ENCODE data around the gene MAPK8. TPM values are rescaled to one million over a fixed set of nuclear protein-coding genes. Genes with fewer than 3 reads are reported as not detected.

The MAPK8 gene
- polyA plus RNA-seq, 2 of the 4 experiments (the other 2 are of a cell fraction), result 29.6 to 71.4 TPM

GRCh38 chr10:48478469-48478868 is 172.0 kb downstream of the MAPK8 start:
- Histone ChIP-seq H3K4me3 (no peak overlapping the region), H3K27ac (no peak overlapping the region), H3K9me3 (no peaks in the 10 kb centered on the region), H3K4me1 (no peaks in the 10 kb centered on the region), H3K4me2 (no peak overlapping the region)
- WGBS (ENCODE audit: missing lambda C conversion rate), result 91% methylated on average over 5 of the region's 5 CpGs
- DNase-seq (ENCODE audit: low read depth in 1 of 2, low spot score in 1 of 2) (no peak), ATAC-seq (no peak), FAIRE-seq (no peak)
- TF ChIP-seq, protein P1, sequence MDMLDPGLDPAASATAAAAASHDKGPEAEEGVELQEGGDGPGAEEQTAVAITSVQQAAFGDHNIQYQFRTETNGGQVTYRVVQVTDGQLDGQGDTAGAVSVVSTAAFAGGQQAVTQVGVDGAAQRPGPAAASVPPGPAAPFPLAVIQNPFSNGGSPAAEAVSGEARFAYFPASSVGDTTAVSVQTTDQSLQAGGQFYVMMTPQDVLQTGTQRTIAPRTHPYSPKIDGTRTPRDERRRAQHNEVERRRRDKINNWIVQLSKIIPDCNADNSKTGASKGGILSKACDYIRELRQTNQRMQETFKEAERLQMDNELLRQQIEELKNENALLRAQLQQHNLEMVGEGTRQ (IDR thresholded peaks at IDR 0.05), result no peak
- TF ChIP-seq, protein P2, sequence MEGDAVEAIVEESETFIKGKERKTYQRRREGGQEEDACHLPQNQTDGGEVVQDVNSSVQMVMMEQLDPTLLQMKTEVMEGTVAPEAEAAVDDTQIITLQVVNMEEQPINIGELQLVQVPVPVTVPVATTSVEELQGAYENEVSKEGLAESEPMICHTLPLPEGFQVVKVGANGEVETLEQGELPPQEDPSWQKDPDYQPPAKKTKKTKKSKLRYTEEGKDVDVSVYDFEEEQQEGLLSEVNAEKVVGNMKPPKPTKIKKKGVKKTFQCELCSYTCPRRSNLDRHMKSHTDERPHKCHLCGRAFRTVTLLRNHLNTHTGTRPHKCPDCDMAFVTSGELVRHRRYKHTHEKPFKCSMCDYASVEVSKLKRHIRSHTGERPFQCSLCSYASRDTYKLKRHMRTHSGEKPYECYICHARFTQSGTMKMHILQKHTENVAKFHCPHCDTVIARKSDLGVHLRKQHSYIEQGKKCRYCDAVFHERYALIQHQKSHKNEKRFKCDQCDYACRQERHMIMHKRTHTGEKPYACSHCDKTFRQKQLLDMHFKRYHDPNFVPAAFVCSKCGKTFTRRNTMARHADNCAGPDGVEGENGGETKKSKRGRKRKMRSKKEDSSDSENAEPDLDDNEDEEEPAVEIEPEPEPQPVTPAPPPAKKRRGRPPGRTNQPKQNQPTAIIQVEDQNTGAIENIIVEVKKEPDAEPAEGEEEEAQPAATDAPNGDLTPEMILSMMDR (IDR thresholded peaks at IDR 0.05), result no peak
- TF ChIP-seq, protein P3, sequence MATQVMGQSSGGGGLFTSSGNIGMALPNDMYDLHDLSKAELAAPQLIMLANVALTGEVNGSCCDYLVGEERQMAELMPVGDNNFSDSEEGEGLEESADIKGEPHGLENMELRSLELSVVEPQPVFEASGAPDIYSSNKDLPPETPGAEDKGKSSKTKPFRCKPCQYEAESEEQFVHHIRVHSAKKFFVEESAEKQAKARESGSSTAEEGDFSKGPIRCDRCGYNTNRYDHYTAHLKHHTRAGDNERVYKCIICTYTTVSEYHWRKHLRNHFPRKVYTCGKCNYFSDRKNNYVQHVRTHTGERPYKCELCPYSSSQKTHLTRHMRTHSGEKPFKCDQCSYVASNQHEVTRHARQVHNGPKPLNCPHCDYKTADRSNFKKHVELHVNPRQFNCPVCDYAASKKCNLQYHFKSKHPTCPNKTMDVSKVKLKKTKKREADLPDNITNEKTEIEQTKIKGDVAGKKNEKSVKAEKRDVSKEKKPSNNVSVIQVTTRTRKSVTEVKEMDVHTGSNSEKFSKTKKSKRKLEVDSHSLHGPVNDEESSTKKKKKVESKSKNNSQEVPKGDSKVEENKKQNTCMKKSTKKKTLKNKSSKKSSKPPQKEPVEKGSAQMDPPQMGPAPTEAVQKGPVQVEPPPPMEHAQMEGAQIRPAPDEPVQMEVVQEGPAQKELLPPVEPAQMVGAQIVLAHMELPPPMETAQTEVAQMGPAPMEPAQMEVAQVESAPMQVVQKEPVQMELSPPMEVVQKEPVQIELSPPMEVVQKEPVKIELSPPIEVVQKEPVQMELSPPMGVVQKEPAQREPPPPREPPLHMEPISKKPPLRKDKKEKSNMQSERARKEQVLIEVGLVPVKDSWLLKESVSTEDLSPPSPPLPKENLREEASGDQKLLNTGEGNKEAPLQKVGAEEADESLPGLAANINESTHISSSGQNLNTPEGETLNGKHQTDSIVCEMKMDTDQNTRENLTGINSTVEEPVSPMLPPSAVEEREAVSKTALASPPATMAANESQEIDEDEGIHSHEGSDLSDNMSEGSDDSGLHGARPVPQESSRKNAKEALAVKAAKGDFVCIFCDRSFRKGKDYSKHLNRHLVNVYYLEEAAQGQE (IDR thresholded peaks at IDR 0.05), result no peak
- TF ChIP-seq EP300 (IDR thresholded peaks at IDR 0.05), result no peak
- TF ChIP-seq, protein P4, sequence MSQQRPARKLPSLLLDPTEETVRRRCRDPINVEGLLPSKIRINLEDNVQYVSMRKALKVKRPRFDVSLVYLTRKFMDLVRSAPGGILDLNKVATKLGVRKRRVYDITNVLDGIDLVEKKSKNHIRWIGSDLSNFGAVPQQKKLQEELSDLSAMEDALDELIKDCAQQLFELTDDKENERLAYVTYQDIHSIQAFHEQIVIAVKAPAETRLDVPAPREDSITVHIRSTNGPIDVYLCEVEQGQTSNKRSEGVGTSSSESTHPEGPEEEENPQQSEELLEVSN (IDR thresholded peaks at IDR 0.05; ENCODE audit: borderline replicate concordance, low read depth), result no peak
- TF ChIP-seq MAFK (IDR thresholded peaks at IDR 0.05; ENCODE audit: partially characterized antibody), result no peak
- ChIA-PET CTCF (interaction anchor here (1.3 to 1.7 kb wide), 2 partner anchors 9 to 46 kb away, joined by 3 to 4 read pairs; no protein-coding TSS in a partner anchor), POLR2A (no interaction called here)

GRCh38 chr10:48478980-48479811 is 172.7 kb downstream of the MAPK8 start:
- ChIA-PET CTCF (interaction anchor here (1.3 to 1.7 kb wide), 2 partner anchors 10 to 45 kb away, joined by 3 to 4 read pairs; no protein-coding TSS in a partner anchor), POLR2A (no interaction called here)
- no peak for ATAC-seq
- no peak overlapping the region for H3K4me3 ChIP-seq
- H3K4me2 ChIP-seq, result no peak overlapping the region
- FAIRE-seq, result no peak
- no peaks in the 10 kb centered on the region for H3K4me1 ChIP-seq
- DNase-seq (ENCODE audit: low read depth in 1 of 2, low spot score in 1 of 2), result no peak
- 89% methylated on average over 30 of the region's 30 CpGs for WGBS (ENCODE audit: missing lambda C conversion rate)
- no peak for TF ChIP-seq POLR2A (IDR thresholded peaks at IDR 0.05; ENCODE audit: low read length)
- no peak for TF ChIP-seq EP300 (IDR thresholded peaks at IDR 0.05)
- no peak for TF ChIP-seq PHF8 (IDR thresholded peaks at IDR 0.05; ENCODE audit: borderline replicate concordance, low read depth)
- no peak for TF ChIP-seq RCOR1 (IDR thresholded peaks at IDR 0.05; ENCODE audit: low read depth, low read length)
- TF ChIP-seq HOXB13 (CRISPR knock-in tag; IDR thresholded peaks at IDR 0.05; ENCODE audit: low read depth), result no peak
- TF ChIP-seq, protein P5, sequence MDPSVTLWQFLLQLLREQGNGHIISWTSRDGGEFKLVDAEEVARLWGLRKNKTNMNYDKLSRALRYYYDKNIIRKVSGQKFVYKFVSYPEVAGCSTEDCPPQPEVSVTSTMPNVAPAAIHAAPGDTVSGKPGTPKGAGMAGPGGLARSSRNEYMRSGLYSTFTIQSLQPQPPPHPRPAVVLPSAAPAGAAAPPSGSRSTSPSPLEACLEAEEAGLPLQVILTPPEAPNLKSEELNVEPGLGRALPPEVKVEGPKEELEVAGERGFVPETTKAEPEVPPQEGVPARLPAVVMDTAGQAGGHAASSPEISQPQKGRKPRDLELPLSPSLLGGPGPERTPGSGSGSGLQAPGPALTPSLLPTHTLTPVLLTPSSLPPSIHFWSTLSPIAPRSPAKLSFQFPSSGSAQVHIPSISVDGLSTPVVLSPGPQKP (IDR thresholded peaks at IDR 0.05; ENCODE audit: low read depth, low read length), result no peak
- no peak for TF ChIP-seq FOXS1 (CRISPR knock-in tag; IDR thresholded peaks at IDR 0.05)
- no peak for TF ChIP-seq FOSL2 (IDR thresholded peaks at IDR 0.05)
- TF ChIP-seq FOSL2 (CRISPR knock-in tag; IDR thresholded peaks at IDR 0.05), result no peak
- no peak for TF ChIP-seq MAZ (IDR thresholded peaks at IDR 0.05; ENCODE audit: borderline replicate concordance, low read depth, low read length)
- TF ChIP-seq BHLHE40 (IDR thresholded peaks at IDR 0.05; ENCODE audit: low read depth, low read length), result no peak
- TF ChIP-seq, protein P1 (IDR thresholded peaks at IDR 0.05), result no peak
- H3K27ac ChIP-seq, result no peak overlapping the region
- no peaks in the 10 kb centered on the region for H3K9me3 ChIP-seq

Measured in A549 (cell line).